Breast epithelium (tissue), 4 donors: ENCODE results near the gene DIS3L. TPM values are rescaled to one million over a fixed set of nuclear protein-coding genes. Genes with fewer than 3 reads are reported as not detected.

Experiments
- DNase-seq, 2 donors: peaks; one replicate each; pipeline ENCODE4 v3.0.0-alpha.2; 2019; ENCODE audit warnings: low spot score in 2 of 2
- H3K27ac ChIP-seq, 2 donors: fragments of 200-600 bp; sonication (generic) in 1 of 2; one replicate each; pipeline ENCODE4 v1.5.1; 2016 to 2019; ENCODE audit warnings: mild to moderate bottlenecking in 1 of 2
- H3K27me3 ChIP-seq, 2 donors: fragments of 200-600 bp; sonication (generic) in 1 of 2; one replicate each; pipeline versions ENCODE4 v1.5.1 to v1.6.0; 2017 to 2019; ENCODE audit warnings: control low read depth in 1 of 2, mild to moderate bottlenecking in 1 of 2
- H3K36me3 ChIP-seq: fragments of 200-600 bp; one replicate; pipeline ENCODE4 v1.5.1; 2019
- H3K4me1 ChIP-seq, 2 donors: fragments of 200-600 bp; sonication (generic); one replicate each; pipeline ENCODE4 v1.5.1; 2016 to 2019; ENCODE audit warnings: control low read depth in 1 of 2
- H3K4me3 ChIP-seq, 3 donors: fragments of 200-600 bp; sonication (generic); 1 replicate in 2 of 3; 2 replicates in 1 of 3; pipeline ENCODE4 v1.5.1; 2016 to 2019; ENCODE audit warnings: mild to moderate bottlenecking in 3 of 3, moderate library complexity in 2 of 3
- H3K9me3 ChIP-seq, 2 donors: fragments of 200-600 bp; sonication (generic) in 1 of 2; one replicate each; pipeline ENCODE4 v1.5.1; 2016 to 2019; ENCODE audit warnings: control low read depth in 1 of 2
- CTCF ChIP-seq, 3 donors: fragments of 450-650 bp; IDR thresholded peaks; one replicate each; pipeline ENCODE4 v1.5.1; 2016 to 2017; ENCODE audit warnings: antibody characterized with exemption in 3 of 3, mild to moderate bottlenecking in 3 of 3, moderate library complexity in 3 of 3
- POLR2A ChIP-seq: fragments of 450-650 bp; IDR thresholded peaks from one replicate; pipeline ENCODE4 v1.6.1; 2016; ENCODE audit warnings: antibody characterized with exemption, mild to moderate bottlenecking, moderate library complexity
- POLR2AphosphoS5 ChIP-seq, 3 donors: sonication (generic); formaldehyde crosslinking; IDR thresholded peaks; one replicate each; pipeline ENCODE4 v1.6.1; 2017; ENCODE audit warnings: antibody characterized with exemption in 3 of 3
- intact Hi-C: fragments of 100-400 bp; cut with DNase I; formaldehyde crosslinking; loops from one replicate; pipeline ENCODE4 v1.15.1; 2023; ENCODE audit warnings: low total_unique reads
- total RNA-seq, 3 donors: library from RNA; depleted of rRNA; stranded (reverse); fragments of >200 nt; gene quantifications; one replicate each; pipeline ENCODE4 v1.1.0, GENCODE V29; 2016

The DIS3L gene
- total RNA-seq, 3 donors from 2014 or later, result 37.0 to 46.4 (median 43.2) TPM

GRCh38 chr15:66278671-66279070 is 14.7 kb upstream of the DIS3L start:
- H3K36me3 ChIP-seq, result no peaks in the 10 kb centered on the region
- no peak overlapping the region for H3K4me3 ChIP-seq
- H3K9me3 ChIP-seq, result no peaks in the 10 kb centered on the region
- intact Hi-C loops, result loop anchor here (5.0 kb wide), 1 partner anchor 631 kb away; no protein-coding TSS in a partner anchor
- no peak overlapping the region for H3K27ac ChIP-seq
- H3K27me3 ChIP-seq, result no peaks in the 10 kb centered on the region
- TF ChIP-seq POLR2AphosphoS5 (IDR thresholded peaks at IDR 0.05) (no peak), CTCF (IDR thresholded peaks at IDR 0.05) (no peak), POLR2A (no peak)
- DNase-seq, result no peak
- no peaks in the 10 kb centered on the region for H3K4me1 ChIP-seq

GRCh38 chr15:66284271-66284670 is 9.1 kb upstream of the DIS3L start:
- H3K9me3 ChIP-seq, result no peaks in the 10 kb centered on the region
- no peaks in the 10 kb centered on the region for H3K27me3 ChIP-seq
- intact Hi-C loops, result no loop called here
- H3K36me3 ChIP-seq, result no peaks in the 10 kb centered on the region
- no peak for DNase-seq
- H3K4me1 ChIP-seq, result no peaks in the 10 kb centered on the region
- TF ChIP-seq CTCF (IDR thresholded peaks at IDR 0.05) (no peak), POLR2A (no peak), POLR2AphosphoS5 (IDR thresholded peaks at IDR 0.05) (no peak)
- H3K27ac ChIP-seq, result no peak overlapping the region
- no peak overlapping the region for H3K4me3 ChIP-seq

- intact Hi-C loops, result no loop called here
- no peaks in the 10 kb centered on the region for H3K4me1 ChIP-seq
- no peaks in the 10 kb centered on the region for H3K27me3 ChIP-seq
- no peaks in the 10 kb centered on the region for H3K36me3 ChIP-seq
- DNase-seq, result no peak
- no peak for TF ChIP-seq POLR2A
- TF ChIP-seq POLR2AphosphoS5 (IDR thresholded peaks at IDR 0.05), result no peak
- no peak for TF ChIP-seq CTCF (IDR thresholded peaks at IDR 0.05)
- no peak overlapping the region for H3K4me3 ChIP-seq
- no peak overlapping the region for H3K27ac ChIP-seq
- no peaks in the 10 kb centered on the region for H3K9me3 ChIP-seq
These were observed 7.7 kb upstream of the DIS3L start for GRCh38 chr15:66285533-66286280.

- TF ChIP-seq POLR2AphosphoS5 (IDR thresholded peaks at IDR 0.05) (no peak), POLR2A (no peak), CTCF (IDR thresholded peaks at IDR 0.05) (peak in 2 of 3 donors; percentile 38 to 45)
- Histone ChIP-seq H3K4me3 (no peak overlapping the region), H3K9me3 (no peaks in the 10 kb centered on the region), H3K27ac (no peak overlapping the region), H3K27me3 (no peaks in the 10 kb centered on the region), H3K4me1 (no peaks in the 10 kb centered on the region), H3K36me3 (no peaks in the 10 kb centered on the region)
- intact Hi-C loops, result no loop called here
- DNase-seq, result no peak
These were observed 5.8 kb upstream of the DIS3L start for GRCh38 chr15:66287461-66288057.

- no peak for TF ChIP-seq CTCF (IDR thresholded peaks at IDR 0.05)
- no peak for TF ChIP-seq POLR2A
- TF ChIP-seq POLR2AphosphoS5 (IDR thresholded peaks at IDR 0.05), result no peak
- no peaks in the 10 kb centered on the region for H3K9me3 ChIP-seq
- no peak for DNase-seq
- H3K36me3 ChIP-seq, result no peaks in the 10 kb centered on the region
- no peaks in the 10 kb centered on the region for H3K27me3 ChIP-seq
- H3K4me3 ChIP-seq, result no peak overlapping the region
- no peak overlapping the region for H3K27ac ChIP-seq
- no peaks in the 10 kb centered on the region for H3K4me1 ChIP-seq
- intact Hi-C loops, result no loop called here
These were observed 5.3 kb upstream of the DIS3L start for GRCh38 chr15:66288093-66288492.
